GM12891 (cell line): Measurements from ENCODE around the gene IQCB1.

Experiments used
- PAX5 ChIP-seq: IDR thresholded peaks from 2 replicates; pipeline ENCODE4 v1.6.1; 2011; ENCODE audit warnings: low read length, moderate library complexity, mild to moderate bottlenecking; ENCODE audit not compliant: insufficient read depth, severe bottlenecking
- POLR2AphosphoS5 ChIP-seq: IDR thresholded peaks from 2 replicates; pipeline ENCODE4 v1.6.1; 2011; ENCODE audit warnings: low read depth, low read length, control low read depth
- POU2F2 ChIP-seq: IDR thresholded peaks from 2 replicates; pipeline ENCODE4 v1.6.1; 2011; ENCODE audit warnings: low read depth, mild to moderate bottlenecking, control low read depth, low read length, moderate library complexity

GRCh38 chr3:121740896-121741295, 94.0 kb downstream of the IQCB1 start:
- TF ChIP-seq POLR2AphosphoS5, result no peak
- TF ChIP-seq PAX5, result no peak
- TF ChIP-seq POU2F2, result no peak
